ENCODE data around the gene ARL4C. TPM values are rescaled to one million over a fixed set of nuclear protein-coding genes. Genes with fewer than 3 reads are reported as not detected.

The ARL4C gene
- total RNA-seq, 4 donors from 2014 or later = 20.5 to 62.7 (median 47.0) TPM

DNA sequence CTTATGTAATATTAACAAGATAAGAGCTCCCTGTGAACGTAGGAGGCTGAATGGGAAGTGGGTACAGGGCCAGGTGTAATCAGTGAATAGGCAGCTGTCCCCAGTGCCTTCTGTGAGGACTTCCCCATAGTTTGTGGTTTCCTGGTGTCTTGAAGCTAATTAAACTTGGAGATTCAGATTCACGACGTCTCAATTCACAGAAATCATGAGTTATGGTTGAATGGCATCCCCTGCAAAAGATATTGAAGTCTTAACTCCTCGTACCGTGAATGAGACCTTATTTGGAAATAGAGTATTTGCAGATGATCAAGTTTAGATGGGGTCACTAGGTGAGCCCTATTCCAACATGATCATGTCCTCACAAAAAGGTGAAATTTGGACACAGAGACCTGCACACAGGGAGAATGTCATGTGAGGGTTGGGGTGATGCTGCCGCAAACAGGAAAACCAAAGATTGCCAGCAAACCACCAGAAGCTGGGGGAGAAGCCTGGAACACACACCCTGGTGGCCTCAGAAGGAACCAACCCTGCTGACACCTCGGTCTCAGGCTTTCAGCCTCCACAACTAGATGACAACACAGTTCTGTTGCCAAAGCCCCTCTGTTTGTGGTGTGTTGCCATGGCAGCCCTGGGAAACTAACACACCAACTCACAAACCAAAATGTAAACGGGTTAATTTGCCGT, 13.2 kb downstream of the ARL4C start:
- H3K4me3 ChIP-seq (ENCODE audit: low read depth, poor library complexity, severe bottlenecking) = no peak overlapping the region
- 61 to 71% methylated on average over 9 of the region's 9 CpGs for WGBS, 2 donors
- TF ChIP-seq, protein P1, sequence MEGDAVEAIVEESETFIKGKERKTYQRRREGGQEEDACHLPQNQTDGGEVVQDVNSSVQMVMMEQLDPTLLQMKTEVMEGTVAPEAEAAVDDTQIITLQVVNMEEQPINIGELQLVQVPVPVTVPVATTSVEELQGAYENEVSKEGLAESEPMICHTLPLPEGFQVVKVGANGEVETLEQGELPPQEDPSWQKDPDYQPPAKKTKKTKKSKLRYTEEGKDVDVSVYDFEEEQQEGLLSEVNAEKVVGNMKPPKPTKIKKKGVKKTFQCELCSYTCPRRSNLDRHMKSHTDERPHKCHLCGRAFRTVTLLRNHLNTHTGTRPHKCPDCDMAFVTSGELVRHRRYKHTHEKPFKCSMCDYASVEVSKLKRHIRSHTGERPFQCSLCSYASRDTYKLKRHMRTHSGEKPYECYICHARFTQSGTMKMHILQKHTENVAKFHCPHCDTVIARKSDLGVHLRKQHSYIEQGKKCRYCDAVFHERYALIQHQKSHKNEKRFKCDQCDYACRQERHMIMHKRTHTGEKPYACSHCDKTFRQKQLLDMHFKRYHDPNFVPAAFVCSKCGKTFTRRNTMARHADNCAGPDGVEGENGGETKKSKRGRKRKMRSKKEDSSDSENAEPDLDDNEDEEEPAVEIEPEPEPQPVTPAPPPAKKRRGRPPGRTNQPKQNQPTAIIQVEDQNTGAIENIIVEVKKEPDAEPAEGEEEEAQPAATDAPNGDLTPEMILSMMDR (IDR thresholded peaks at IDR 0.05) = no peak
- no peak for TF ChIP-seq POLR2A (IDR thresholded peaks at IDR 0.05)
- DNase-seq (ENCODE audit: low spot score in 2 of 2) = no peak
- intact Hi-C loops (cut with DNase I; ENCODE audit: low total_unique reads) = loop anchor here (10.0 kb wide), 1 partner anchor 59 kb away; no protein-coding TSS in a partner anchor

DNA sequence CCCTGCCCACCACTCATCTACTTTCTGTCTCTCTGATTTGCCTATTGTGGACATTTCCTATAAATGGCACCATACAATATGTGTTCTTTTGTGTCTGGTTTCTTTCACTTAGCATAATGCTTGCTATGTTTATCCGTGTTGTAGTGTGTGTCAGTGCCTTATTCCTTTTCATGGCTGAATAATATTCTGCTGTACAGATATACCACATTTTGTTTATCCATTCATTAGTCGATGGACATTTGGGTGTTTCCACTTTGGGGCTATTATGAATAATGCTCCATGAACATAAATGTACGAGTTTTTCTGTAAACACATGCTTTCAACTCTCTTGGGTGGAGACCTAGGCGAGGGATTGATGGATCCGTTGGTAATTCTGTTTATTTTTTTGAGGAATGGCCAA, 15.6 kb downstream of the ARL4C start:
- no peak overlapping the region for H3K4me3 ChIP-seq (ENCODE audit: low read depth, poor library complexity, severe bottlenecking)
- 92 to 96% methylated on average over 5 of the region's 5 CpGs for WGBS, 2 donors
- intact Hi-C loops (cut with DNase I; ENCODE audit: low total_unique reads) = loop anchor here (10.0 kb wide), 1 partner anchor 56 kb away; no protein-coding TSS in a partner anchor
- no peak for DNase-seq (ENCODE audit: low spot score in 2 of 2)
- no peak for TF ChIP-seq POLR2A (IDR thresholded peaks at IDR 0.05)
- TF ChIP-seq, protein P1 (IDR thresholded peaks at IDR 0.05) = no peak

DNA sequence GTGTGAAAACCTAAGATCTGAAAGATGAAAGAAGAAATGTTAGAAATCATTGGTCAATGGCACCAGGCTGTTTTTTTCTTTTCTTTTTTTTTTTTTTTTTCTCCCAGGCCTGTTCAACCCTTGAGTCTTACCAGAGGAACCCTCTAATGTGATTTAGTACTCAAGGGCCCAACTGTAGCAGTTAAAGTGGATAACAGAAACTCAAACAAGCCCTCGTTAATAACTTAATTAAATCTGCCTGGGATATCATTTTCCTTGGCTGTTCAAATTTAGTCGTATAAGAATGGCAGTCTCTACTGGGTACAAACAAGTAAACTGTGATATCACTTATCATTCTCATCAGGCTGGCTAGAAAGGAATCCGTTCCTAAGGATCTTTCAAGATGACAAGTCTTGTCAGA, 16.5 kb downstream of the ARL4C start:
- H3K4me3 ChIP-seq (ENCODE audit: low read depth, poor library complexity, severe bottlenecking) = no peak overlapping the region
- 77 to 94% methylated on average over 3 of the region's 3 CpGs for WGBS, 2 donors
- TF ChIP-seq POLR2A (IDR thresholded peaks at IDR 0.05) = no peak
- TF ChIP-seq, protein P1 (IDR thresholded peaks at IDR 0.05) = no peak
- DNase-seq (ENCODE audit: low spot score in 2 of 2) = no peak
- intact Hi-C loops (cut with DNase I; ENCODE audit: low total_unique reads) = loop anchor here (10.0 kb wide), 1 partner anchor 56 kb away; no protein-coding TSS in a partner anchor

DNA sequence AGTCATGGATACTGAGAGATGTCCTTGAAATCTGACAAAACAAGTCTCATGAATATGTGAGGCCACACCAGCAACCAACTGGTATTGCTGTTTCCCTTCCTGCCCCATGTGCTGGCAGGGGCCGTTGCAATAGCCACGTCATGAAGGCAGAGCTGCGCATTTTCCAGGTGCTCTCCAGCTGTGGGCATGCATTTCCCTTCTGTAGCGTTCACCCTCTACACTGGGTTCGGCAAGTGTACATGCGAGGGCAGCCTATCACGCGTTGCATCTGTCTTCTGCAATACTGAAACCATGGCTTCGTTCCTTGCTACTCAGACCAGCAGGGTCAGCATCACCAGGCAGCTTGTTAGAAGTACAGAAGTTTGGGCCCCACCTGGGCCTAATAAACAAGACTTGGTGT, 17.4 kb downstream of the ARL4C start:
- intact Hi-C loops (cut with DNase I; ENCODE audit: low total_unique reads) = no loop called here
- TF ChIP-seq, protein P1 (IDR thresholded peaks at IDR 0.05) = no peak
- no peak for TF ChIP-seq POLR2A (IDR thresholded peaks at IDR 0.05)
- WGBS, 2 donors = 87 to 90% methylated on average over 9 of the region's 9 CpGs

DNA sequence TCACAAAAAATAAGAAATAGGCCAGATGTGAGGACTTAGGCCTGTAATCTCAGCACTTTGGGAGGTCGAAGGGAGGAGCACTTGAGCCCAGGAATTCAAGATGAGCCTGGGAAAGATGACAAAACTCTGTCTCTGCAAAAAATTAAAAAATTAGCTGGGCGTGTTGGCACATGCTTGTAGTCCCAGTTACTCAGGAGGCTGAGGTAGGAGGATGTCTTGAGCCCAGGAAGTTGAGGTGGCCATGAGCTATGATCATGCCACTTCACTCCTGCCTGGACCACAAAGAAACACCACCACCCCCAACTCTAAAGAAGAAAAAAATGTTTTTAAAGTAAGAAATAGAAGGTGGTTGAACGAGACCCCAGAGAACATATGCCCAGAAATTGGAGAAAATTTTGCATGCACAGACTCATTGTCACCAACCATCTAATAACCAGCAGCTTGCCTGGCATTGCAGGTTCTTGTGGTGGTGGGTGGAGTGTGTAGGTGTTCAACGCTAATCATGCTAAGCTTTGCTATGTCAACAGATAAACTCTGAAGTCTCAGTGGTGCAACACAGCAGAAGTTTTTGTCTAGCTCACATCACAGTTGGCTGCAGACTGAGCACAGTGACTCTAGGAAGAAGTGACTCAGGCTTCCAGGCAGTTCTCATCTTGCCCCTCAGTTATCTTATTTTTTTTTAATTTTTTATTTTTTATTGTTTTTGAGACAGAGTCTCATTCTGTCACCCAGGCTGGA, 18.6 kb downstream of the ARL4C start:
- 67 to 68% methylated on average over 4 of the region's 4 CpGs for WGBS, 2 donors
- no peak for DNase-seq (ENCODE audit: low spot score in 2 of 2)
- intact Hi-C loops (cut with DNase I; ENCODE audit: low total_unique reads) = no loop called here
- TF ChIP-seq POLR2A (IDR thresholded peaks at IDR 0.05) = no peak
- TF ChIP-seq, protein P1 (IDR thresholded peaks at IDR 0.05) = no peak
- H3K4me3 ChIP-seq (ENCODE audit: low read depth, poor library complexity, severe bottlenecking) = no peak overlapping the region

More for the DNA sequence above, 17.4 kb downstream of the ARL4C start:
- DNase-seq (ENCODE audit: low spot score in 2 of 2) = peak in 1 of 2 donors; percentile 56
- no peak overlapping the region for H3K4me3 ChIP-seq (ENCODE audit: low read depth, poor library complexity, severe bottlenecking)

Data from lower leg skin (tissue), 4 donors.